ENCODE measurements around the gene ST7.
"Not testable (repeated sequence)": the region's sequence is repeated elsewhere in the genome, so short reads cannot be mapped to it uniquely, and the experiment has no call there.

Gene ST7

GRCh38 chr7:117245703-117246102 lies 292.4 kb downstream of the ST7 start:
- not testable (repeated sequence) for H3K27ac Mint-ChIP-seq; H3K4me1 Mint-ChIP-seq (ENCODE audit: low read depth); H3K27me3 Mint-ChIP-seq; H3K4me3 Mint-ChIP-seq; H3K36me3 Mint-ChIP-seq (ENCODE audit: low read depth); H3K9me3 Mint-ChIP-seq

GRCh38 chr7:117247809-117248208 lies 294.5 kb downstream of the ST7 start:
- Mint-ChIP-seq H3K4me1 (ENCODE audit: low read depth) (no peaks in the 10 kb centered on the region), H3K9me3 (no peaks in the 10 kb centered on the region), H3K27me3 (peaks cover 11% of the 10 kb centered on the region), H3K4me3 (no peak overlapping the region), H3K36me3 (ENCODE audit: low read depth) (no peaks in the 10 kb centered on the region), H3K27ac (no peak overlapping the region)

- no peaks in the 10 kb centered on the region for H3K36me3 Mint-ChIP-seq (ENCODE audit: low read depth)
- H3K27ac Mint-ChIP-seq = no peak overlapping the region
- H3K4me3 Mint-ChIP-seq = no peak overlapping the region
- H3K9me3 Mint-ChIP-seq = no peaks in the 10 kb centered on the region
- H3K4me1 Mint-ChIP-seq (ENCODE audit: low read depth) = no peaks in the 10 kb centered on the region
- peaks cover 11% of the 10 kb centered on the region for H3K27me3 Mint-ChIP-seq
These were observed 295.5 kb downstream of the ST7 start for GRCh38 chr7:117248829-117249228.

- Mint-ChIP-seq H3K36me3 (ENCODE audit: low read depth) (no peaks in the 10 kb centered on the region), H3K27ac (no peak overlapping the region), H3K4me1 (ENCODE audit: low read depth) (no peaks in the 10 kb centered on the region)
These were observed 296.4 kb downstream of the ST7 start for GRCh38 chr7:117249696-117250095.

GRCh38 chr7:117250245-117250644 lies 296.9 kb downstream of the ST7 start:
- Mint-ChIP-seq H3K4me1 (ENCODE audit: low read depth) (no peaks in the 10 kb centered on the region), H3K9me3 (no peaks in the 10 kb centered on the region)

More at GRCh38 chr7:117249696-117250095, 296.4 kb downstream of the ST7 start:
- no peaks in the 10 kb centered on the region for H3K9me3 Mint-ChIP-seq
- H3K4me3 Mint-ChIP-seq = no peak overlapping the region
- peaks cover 11% of the 10 kb centered on the region for H3K27me3 Mint-ChIP-seq

GRCh38 chr7:117250801-117251200 lies 297.5 kb downstream of the ST7 start:
- Mint-ChIP-seq H3K4me3 (no peak overlapping the region), H3K9me3 (no peaks in the 10 kb centered on the region), H3K4me1 (ENCODE audit: low read depth) (no peaks in the 10 kb centered on the region), H3K27me3 (peaks cover 11% of the 10 kb centered on the region), H3K27ac (no peak overlapping the region), H3K36me3 (ENCODE audit: low read depth) (no peaks in the 10 kb centered on the region)

More at GRCh38 chr7:117250245-117250644, 296.9 kb downstream of the ST7 start:
- no peaks in the 10 kb centered on the region for H3K36me3 Mint-ChIP-seq (ENCODE audit: low read depth)
- H3K27me3 Mint-ChIP-seq = peaks cover 11% of the 10 kb centered on the region
- no peak overlapping the region for H3K27ac Mint-ChIP-seq
- H3K4me3 Mint-ChIP-seq = no peak overlapping the region

GRCh38 chr7:117251687-117252086 lies 298.4 kb downstream of the ST7 start:
- Mint-ChIP-seq H3K4me3 (no peak overlapping the region), H3K36me3 (ENCODE audit: low read depth) (no peaks in the 10 kb centered on the region), H3K27me3 (peaks cover 11% of the 10 kb centered on the region), H3K9me3 (no peaks in the 10 kb centered on the region), H3K27ac (no peak overlapping the region), H3K4me1 (ENCODE audit: low read depth) (no peaks in the 10 kb centered on the region)

- Mint-ChIP-seq H3K9me3 (no peaks in the 10 kb centered on the region), H3K36me3 (ENCODE audit: low read depth) (no peaks in the 10 kb centered on the region), H3K4me3 (no peak overlapping the region), H3K4me1 (ENCODE audit: low read depth) (no peaks in the 10 kb centered on the region), H3K27ac (no peak overlapping the region), H3K27me3 (peaks cover 9% of the 10 kb centered on the region)
These were observed 306.3 kb downstream of the ST7 start for GRCh38 chr7:117259615-117260014.

- Mint-ChIP-seq H3K36me3 (ENCODE audit: low read depth) (no peaks in the 10 kb centered on the region), H3K9me3 (no peaks in the 10 kb centered on the region), H3K4me1 (ENCODE audit: low read depth) (no peaks in the 10 kb centered on the region), H3K27me3 (peaks cover 9% of the 10 kb centered on the region), H3K4me3 (no peak overlapping the region), H3K27ac (no peak overlapping the region)
These were observed 309.2 kb downstream of the ST7 start for GRCh38 chr7:117262546-117262945.

- Mint-ChIP-seq H3K27ac (no peak overlapping the region), H3K9me3 (no peaks in the 10 kb centered on the region), H3K4me3 (no peak overlapping the region), H3K27me3 (peaks cover 6% of the 10 kb centered on the region), H3K4me1 (ENCODE audit: low read depth) (no peaks in the 10 kb centered on the region), H3K36me3 (ENCODE audit: low read depth) (no peaks in the 10 kb centered on the region)
These were observed 311.4 kb downstream of the ST7 start for GRCh38 chr7:117264716-117265115.

- Mint-ChIP-seq H3K4me1 (ENCODE audit: low read depth) (no peaks in the 10 kb centered on the region), H3K4me3 (no peak overlapping the region), H3K9me3 (no peaks in the 10 kb centered on the region), H3K27me3 (peaks cover 10% of the 10 kb centered on the region), H3K27ac (no peak overlapping the region), H3K36me3 (ENCODE audit: low read depth) (no peaks in the 10 kb centered on the region)
These were observed 316.1 kb downstream of the ST7 start for GRCh38 chr7:117269417-117269816.

- Mint-ChIP-seq H3K4me1 (ENCODE audit: low read depth) (no peaks in the 10 kb centered on the region), H3K27me3 (peaks cover 10% of the 10 kb centered on the region), H3K27ac (no peak overlapping the region), H3K4me3 (no peak overlapping the region), H3K9me3 (no peaks in the 10 kb centered on the region), H3K36me3 (ENCODE audit: low read depth) (no peaks in the 10 kb centered on the region)
These were observed 316.6 kb downstream of the ST7 start for GRCh38 chr7:117269886-117270285.

- Mint-ChIP-seq H3K27me3 (peaks cover 10% of the 10 kb centered on the region), H3K9me3 (no peaks in the 10 kb centered on the region), H3K36me3 (ENCODE audit: low read depth) (no peaks in the 10 kb centered on the region), H3K27ac (no peak overlapping the region), H3K4me1 (ENCODE audit: low read depth) (no peaks in the 10 kb centered on the region), H3K4me3 (no peak overlapping the region)
These were observed 317.1 kb downstream of the ST7 start for GRCh38 chr7:117270371-117270770.

- H3K27ac Mint-ChIP-seq = no peak overlapping the region
- H3K4me3 Mint-ChIP-seq = no peak overlapping the region
- no peaks in the 10 kb centered on the region for H3K36me3 Mint-ChIP-seq (ENCODE audit: low read depth)
- no peaks in the 10 kb centered on the region for H3K4me1 Mint-ChIP-seq (ENCODE audit: low read depth)
- H3K27me3 Mint-ChIP-seq = peaks cover 14% of the 10 kb centered on the region
- H3K9me3 Mint-ChIP-seq = no peaks in the 10 kb centered on the region
These were observed 318.3 kb downstream of the ST7 start for GRCh38 chr7:117271566-117271965.

- no peaks in the 10 kb centered on the region for H3K36me3 Mint-ChIP-seq (ENCODE audit: low read depth)
- no peaks in the 10 kb centered on the region for H3K9me3 Mint-ChIP-seq
- H3K27me3 Mint-ChIP-seq = peaks cover 14% of the 10 kb centered on the region
- H3K4me1 Mint-ChIP-seq (ENCODE audit: low read depth) = no peaks in the 10 kb centered on the region
- H3K4me3 Mint-ChIP-seq = no peak overlapping the region
- no peak overlapping the region for H3K27ac Mint-ChIP-seq
These were observed 318.9 kb downstream of the ST7 start for GRCh38 chr7:117272017-117272759.

- no peaks in the 10 kb centered on the region for H3K9me3 Mint-ChIP-seq
- H3K4me1 Mint-ChIP-seq (ENCODE audit: low read depth) = no peaks in the 10 kb centered on the region
- H3K27me3 Mint-ChIP-seq = peaks cover 14% of the 10 kb centered on the region
- no peak overlapping the region for H3K4me3 Mint-ChIP-seq
- H3K36me3 Mint-ChIP-seq (ENCODE audit: low read depth) = no peaks in the 10 kb centered on the region
- H3K27ac Mint-ChIP-seq = no peak overlapping the region
These were observed 320.0 kb downstream of the ST7 start for GRCh38 chr7:117273325-117273724.
